HG03139 (cell line): ENCODE results near the gene COL2A1.

ENCODE experiments used
- ATAC-seq: cut with Tn5 transposase; IDR thresholded peaks from one replicate; pipeline ENCODE4 v1.9.1; 2021; ENCODE audit not compliant: unreplicated experiment

COL2A1 gene

DNA sequence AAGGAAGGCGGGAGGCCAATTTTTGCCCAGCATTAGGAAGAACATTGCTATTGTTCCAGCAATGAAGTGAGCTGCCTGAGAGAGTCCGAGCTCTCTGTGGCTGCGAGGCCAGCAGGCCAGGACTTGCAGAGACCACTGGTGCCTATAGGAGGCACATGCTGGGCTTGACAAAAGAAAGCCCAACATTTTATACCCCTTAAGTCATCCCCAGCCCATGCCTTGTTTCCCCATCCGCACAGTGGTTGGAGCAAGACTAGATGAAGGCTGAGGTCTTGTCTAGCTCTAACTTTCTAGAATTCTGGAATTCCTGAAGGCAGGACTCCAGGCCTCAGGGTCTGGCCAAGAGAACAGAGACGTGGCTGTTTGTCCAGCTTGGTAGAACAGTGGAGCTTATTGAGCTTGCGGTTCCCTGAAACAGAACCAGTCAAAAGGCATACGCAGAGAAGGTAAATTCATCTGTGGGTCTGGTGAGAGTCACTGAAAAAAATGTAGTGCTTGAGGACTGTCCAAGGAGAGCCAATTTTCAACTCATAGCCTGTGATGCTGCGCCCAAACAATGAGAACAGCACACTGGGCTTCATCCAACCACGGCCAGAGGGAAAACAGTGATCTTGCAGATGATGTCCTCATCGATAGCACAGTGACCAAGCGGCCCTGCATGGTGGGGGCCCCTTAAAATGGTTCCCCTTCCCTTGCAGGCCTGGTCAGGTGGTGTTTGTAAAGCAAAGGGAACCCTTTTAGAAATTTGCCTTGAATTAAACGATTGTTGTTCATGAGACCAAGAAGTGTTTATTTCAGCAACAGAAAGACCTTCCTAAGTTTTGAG lies 27.1 kb upstream of the COL2A1 start:
- no peak for ATAC-seq

DNA sequence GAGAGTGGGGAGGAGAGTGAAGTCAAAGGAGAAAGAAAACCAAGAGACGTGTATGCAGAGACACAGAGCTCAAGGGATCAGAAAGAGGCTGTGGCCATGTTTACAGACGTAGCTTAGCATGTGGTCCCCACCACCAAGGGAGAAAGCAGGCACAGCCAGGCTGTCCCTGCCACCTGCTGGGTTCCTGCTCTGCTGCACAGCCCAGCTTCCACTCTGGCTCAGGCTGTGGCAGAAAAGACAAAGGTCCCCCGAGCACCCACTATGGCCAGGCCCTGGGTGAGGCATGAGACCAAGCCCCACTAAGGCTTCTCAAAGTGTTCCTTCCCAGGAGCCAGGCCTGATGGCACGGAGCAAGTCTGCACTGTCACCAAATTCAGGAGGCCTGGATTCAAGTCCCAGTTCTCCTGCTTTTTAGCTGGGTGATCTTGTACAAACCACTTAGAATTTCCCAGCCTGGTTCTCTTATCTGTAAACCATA lies 25.9 kb upstream of the COL2A1 start:
- ATAC-seq, result no peak

DNA sequence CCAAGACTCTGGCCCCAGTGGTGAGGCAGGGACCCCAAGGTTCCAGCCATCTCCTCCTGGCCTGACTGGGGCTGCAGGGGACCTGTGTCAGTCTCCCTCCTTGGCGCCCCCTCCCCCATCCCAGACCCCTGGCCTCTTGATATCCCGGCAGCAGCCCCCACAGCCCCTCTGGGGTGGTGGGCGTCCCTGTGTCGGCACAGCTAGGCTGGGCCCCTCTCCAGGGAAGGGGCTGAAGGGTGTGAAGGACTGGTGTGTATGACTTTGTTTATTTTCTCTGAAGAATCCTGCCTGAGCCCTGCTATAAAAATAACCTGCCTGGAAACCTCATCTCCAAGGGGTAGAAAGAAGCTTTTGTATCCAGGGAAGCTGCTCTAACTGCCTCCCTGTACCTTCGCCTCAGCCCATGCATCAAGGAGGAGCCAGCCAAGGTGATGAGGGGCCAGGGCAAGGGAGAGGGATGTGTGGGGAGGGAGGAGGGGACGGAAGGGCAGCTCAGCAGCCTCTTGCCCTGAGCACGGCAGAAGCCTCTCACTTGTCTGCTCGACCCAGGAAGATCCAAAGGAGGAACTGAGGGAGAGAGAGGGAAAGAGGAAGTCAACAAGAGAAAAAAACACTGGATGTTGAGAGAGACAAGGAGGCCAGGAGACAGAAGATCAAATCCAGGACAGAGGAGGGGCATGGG lies 25.4 kb upstream of the COL2A1 start:
- ATAC-seq, result no peak

DNA sequence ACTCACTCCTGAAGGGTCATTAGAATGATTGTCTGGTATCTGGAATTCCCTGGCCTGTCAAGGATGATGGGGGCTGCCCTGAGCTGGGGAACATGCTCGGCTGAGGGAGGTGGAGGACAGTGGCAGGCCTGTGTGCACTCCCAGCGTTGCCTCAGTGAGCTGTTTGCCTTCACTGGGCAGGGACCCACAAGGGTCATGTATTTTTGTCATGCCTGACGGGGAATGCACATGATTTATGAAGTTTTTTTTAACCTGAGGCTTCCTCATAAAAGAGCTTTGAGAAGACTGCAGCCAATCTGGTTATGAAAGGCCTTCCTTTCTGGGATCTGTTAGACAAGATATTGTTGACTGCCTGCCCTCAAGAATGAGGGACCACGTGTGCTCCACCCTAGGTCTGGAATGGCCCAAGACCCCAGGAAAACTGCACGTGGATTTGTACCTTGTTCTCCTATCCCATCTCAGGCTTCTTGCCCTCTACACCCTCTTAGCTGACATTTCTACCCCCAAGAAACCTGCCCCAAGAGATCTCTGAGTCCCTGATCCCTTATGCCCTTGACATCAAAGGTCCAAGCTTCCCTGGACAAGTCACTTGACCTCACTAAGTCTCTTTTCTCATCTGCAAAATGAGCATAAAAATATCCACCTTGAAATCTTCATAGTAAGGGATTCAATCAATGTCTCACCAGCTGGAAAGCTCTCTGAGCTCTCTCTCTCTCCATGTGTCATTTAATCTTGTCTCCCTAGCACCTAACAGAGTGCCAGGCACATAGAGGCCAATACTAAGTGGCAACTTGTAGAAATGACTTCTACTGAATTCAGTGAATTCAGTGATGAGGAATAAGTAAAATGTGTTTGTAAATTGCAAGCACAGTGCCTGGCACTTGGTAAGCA lies 24.5 kb upstream of the COL2A1 start:
- no peak for ATAC-seq

DNA sequence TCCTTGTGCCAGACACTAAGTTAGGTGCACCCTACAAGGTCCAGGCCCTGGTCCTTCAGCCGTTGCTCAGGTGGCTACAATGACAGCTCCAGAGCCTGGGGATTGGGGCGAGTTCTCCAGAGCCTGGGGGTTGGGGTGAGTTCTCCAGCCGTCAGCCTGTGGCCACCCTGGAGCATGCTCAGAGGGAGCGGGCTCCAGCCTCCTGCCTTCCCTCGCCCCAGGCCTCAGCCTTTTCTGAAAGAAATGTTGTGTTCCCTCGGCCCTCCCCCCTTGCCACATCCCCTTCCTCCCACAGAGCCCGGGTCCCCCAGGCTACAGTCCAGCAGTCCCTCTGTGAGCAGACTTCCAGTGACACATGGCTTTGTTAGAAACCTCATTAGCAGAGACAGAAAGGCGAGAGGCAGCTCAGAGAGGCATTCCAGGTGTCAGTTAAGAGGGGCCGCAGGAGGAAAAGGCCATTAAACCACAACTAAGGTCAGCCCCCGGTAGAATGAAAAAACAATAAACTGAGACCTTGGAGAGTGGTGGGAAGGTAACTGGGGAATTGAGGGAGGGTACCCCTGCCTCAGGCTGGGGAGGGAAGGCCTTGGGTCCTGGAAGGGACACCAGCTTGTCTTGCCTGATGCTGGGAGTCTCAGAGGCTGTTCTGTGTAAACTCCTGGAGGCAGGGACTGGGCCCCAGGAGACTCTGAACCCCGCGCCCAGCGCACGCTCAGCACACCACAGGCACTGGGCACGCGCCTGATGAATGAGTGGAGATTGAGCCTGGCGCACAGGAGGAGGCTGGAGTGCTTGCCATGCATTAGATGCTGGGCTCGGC lies 23.1 kb upstream of the COL2A1 start:
- ATAC-seq, result no peak

DNA sequence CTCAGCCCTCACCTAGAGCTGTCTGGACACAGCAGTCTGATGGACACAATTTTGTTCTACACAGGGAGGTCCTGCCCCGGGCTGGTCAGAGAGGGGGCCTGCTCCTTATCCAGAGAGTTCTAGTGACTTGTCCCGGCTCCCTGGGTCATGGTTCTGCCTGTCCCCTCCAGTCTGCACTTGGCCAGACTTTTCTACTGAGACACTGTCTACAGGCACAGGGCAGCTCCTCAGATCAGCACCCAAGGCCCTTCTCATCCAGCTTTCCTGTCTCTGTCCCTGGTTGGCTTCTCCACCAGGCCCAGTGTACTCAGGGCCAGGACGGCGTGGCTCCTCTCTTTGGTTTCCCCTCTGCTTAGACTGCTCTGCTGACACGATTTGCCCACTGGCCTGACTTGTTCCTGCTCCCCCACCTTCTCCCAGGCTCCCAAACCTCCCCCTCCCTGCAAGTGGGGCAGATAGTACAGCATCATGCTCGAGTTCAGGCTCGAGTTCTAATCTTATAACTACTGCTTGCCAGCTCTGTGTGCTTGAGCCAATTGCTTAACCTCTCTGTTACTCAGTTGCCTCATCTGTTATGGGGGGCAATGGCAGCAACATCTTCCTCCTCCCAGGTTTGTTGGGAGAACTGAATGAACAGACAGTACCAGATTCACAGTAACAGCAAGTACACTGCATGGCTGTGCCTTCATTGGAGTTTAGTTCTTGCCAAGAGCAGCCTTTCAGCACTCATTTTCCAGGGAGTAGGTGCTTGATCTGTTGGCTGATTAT lies 22.0 kb upstream of the COL2A1 start:
- ATAC-seq, result no peak

DNA sequence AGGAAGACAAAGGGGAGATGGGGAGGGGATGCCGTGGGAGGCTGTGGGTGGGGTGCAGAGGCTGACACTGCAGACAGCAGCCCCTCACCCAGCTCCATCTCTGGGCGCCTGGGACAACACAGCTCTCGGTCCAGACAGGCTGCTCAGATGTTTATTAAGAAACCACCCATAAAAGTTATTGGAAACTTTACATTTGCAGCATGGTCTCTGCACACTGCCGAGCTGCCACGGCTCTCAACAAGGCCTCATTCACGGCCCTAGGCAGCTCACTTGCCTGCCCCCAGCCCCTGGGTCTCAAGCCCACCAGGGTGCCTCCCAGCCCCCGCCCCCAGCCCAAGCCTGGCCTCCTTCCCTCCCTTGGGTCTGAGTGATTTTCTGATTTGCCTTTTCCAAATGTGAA lies 21.0 kb upstream of the COL2A1 start:
- no peak for ATAC-seq

DNA sequence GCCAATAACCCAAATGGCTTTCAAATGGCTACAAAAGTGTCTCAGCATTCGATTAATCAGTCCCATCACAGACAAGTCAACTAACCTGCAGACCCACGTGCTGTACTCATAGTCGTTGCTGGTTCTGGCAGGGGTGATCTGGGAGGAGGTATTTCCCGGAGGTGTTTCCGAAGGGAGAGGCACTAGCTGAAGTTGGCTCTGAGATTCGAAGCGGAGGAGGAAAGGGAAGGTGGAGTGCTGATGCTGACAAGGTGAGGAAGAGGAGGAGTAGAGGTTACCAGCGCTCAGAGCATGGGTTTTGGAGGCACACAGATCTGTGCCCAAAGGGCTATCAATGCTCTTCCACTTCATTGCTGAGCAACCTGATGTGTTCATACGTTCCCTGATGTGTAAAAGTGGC lies 20.5 kb upstream of the COL2A1 start:
- no peak for ATAC-seq

DNA sequence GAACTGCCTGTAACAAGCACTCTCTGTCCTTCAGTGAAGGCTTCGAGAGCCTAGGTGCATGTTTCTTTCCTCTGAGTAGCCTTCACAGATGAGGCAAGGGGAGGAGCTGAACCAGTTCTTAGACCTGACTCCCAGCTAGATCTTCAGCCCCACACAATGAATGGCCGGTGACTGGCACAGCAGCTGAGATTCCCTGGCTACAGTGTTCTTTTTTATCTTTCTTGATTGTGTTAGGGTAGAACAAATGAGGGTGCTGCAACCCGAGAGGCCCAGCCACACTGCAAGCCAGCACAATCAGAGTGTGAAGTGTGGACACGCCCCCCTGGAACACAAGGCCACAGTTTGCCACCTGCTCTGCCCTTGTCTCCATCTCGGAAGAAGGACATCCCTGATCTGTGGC lies 19.1 kb upstream of the COL2A1 start:
- no peak for ATAC-seq

DNA sequence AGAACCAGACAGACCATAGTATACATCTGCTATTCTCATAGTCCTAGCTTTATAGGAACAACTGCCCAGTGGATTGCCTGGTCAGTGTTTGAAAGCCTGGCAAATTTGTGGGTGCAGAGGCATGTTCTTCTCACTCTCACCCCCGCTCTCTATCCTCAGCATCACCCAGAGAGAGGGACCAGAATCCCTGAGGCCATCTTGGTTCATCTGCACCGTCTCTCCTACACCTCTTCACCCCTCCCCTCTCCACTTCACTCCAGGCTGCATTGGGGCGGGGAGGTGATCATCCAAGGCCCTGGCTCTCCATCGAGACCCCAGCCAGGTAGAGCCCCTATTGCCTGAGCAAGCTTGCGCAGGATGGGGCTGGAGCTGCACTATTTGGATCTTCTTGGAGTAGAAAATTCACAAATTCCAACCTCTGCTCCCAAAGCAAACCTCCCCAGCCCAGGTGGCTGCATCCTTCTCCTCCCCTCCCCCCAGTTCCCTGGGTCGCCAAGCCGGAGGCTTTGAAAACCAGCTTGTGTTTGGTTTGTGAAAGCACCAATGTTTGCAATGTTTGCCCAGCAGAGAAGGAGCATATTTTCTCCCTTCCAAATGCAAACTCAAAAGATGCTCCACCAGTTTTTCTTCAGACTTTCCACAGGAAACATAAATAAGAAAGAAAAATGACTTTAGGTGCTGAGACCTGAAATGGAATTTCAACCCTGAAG lies 18.6 kb upstream of the COL2A1 start:
- ATAC-seq, result no peak

DNA sequence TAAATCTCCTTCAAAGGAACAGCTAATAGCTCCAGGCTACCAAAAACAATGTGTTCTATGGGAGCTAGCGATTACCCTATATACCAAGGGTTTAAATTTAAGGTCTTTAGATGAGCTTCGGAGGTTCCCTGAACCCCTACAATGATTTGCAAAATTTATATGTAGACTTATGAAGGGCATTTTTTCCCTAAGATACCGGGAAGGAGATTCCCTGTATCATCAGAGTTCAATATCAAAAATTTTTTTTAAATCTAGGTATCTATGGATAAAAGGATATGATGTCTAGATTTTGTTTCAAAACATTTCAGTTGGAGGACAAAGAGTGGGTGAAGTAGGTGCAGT lies 17.9 kb upstream of the COL2A1 start:
- no peak for ATAC-seq

DNA sequence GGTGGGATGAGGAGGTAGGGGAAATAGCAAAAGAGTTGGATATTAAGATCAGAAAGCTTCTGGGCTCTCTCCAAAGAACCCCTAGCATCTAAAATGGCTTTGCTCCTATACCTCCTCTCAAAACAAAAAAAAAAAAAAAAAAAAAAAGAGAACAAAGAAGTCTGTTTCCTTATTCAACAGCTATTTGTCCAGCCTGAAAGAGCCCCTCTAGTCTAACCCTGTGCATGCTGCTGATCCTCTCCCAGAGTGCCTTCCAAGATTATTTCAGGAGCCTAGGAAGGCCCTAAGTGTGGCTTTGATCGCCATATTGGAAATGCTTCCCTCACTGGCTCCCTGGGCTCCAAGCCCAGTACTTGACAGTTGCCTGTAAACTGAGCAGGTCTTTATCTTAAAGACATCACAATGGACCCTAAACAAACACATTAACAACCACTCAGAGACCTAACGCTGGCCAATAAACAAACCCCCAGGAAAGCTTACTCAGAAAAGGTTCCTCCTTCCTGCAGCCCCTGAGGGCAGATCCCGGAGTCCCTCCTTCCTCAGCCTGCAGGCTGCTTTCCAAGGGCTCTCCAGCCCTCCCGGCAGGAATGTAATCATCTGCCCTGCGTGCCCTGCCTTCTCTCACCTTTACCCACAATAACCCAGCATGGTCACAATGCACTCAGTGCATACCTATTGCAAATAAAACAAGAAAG lies 17.4 kb upstream of the COL2A1 start:
- ATAC-seq, result no peak

DNA sequence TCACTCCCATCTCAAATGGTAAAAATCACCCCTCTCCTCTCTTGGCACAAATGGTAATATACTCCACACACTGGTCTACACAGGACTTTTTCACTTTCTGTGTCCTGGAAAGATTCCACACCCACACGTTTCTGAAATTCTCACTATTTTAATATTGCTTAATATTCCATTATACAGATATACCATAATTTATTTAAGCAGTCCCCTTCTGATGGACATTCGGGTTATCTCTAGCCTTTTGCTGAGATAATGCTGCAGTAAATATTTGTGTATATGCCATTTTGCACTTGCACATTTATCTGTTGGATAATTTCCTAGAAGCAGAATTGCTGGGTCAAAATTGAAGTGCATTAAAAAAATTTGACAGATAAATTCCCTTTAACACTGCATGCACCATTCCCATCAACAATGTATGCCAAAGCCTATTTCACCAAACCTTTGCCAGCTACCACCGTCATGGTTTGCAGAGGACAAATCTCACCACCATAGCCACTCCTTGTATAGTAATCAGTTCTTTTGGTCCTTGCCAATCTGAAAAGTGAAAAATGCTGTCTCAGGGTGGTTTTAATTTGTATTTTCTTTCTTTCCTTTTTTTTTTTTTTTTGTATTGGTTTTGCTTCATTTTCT lies 15.5 kb upstream of the COL2A1 start:
- ATAC-seq, result no peak

DNA sequence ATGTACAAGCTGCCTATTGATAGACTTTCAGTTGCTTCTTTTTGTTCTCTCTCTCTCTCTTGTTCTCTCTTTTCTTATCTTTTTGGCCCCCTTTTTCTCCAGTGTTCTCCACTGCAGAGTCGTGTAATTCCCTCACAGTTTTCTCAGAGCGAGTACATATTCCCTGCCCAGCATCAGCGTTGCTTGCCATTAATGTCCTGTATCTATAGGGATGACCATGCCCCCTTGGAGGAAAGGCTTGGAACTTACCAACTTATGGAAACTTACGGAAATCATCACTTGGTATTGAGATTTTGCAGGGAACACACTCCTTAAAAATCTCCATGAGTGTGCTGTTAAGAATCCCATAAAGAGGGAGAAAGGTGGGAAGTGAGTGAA lies 14.3 kb upstream of the COL2A1 start:
- no peak for ATAC-seq

DNA sequence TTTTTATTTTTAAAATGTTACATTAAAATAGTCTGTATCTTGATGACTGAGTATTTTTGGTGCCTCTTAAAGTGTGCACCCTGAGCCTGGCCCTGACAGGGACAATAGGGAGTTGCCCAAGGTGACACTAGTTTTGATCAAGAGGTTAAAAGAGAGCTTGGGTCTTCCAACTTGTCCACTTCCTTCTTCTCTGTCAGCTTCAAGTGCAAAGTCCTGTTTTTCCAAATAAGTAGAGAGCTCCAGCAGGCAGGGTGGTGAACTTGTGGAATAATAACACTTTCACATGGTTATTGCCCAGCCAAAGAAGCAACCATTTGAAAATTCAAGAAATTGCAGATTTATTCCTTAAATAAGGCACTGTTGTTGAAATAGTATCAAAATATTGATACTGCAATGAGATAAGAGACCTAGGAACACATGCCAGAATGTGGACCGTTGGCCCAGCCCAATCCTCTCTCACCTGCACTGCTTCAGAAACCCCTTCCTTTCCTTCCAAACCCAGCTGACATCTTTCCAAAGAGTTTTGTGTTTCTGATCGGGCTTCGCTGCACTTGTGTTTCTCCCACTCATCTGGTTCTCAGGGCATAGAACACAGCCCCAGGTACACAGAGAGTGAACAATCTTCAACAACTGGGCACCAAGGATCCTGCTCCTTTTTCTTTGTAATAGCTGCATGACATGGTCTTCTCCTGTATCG lies 13.8 kb upstream of the COL2A1 start:
- no peak for ATAC-seq

DNA sequence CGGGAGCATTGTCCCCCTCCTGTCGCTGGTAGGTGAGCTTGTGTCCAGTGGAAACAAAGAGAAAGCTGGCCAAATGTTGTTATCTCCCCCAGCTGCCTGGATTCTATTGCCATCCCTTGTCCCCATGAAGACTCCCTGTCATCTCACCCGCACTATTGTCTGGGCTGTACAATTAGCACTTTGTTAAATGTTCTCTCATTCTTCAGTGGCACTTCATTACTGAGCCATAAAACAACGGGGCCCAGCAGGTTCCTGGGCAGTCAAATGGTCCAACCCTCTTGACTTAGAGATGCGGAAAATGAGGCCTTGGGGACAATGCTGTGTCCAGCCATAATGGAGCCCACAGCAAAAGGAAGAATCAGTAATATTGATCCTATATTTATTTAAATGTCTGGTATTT lies 13.2 kb upstream of the COL2A1 start:
- ATAC-seq, result no peak

DNA sequence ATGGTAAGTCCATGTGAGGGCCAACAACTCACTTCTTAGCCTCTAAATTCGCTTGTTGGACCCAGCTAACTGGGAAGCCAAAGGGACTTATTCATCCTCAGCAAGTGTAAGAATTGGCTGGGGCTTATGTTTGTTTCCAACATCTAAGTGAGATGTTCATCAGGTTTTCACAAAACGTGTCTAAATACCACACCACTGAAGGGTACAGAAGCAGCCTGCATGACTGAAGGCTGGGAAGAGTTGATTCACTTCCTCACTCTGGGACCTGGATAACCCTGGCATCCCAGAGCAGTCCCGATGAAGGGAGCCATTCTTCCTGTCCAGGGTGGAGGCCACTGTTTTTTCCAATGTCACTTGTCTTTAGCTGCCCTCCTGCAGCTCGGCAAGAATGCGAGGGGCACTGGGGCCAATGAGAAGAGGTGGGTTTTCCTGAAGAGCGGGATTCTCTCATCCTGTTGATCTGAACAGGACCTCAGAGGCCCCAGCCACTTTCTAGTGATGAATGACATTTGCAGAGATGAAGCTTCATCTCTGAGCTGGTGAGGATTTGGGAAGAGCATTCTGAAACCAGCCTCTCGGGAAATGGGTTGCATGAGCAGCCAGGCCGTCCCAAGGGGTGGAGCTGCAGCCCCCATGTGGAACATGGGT lies 12.2 kb upstream of the COL2A1 start:
- no peak for ATAC-seq
